ENCODE measurements around the gene MYLK. TPM values are rescaled to one million over a fixed set of nuclear protein-coding genes. Genes with fewer than 3 reads are reported as not detected.

The MYLK gene
- total RNA-seq, 2 donors from 2014 or later: 4.7 to 6.6 TPM

DNA sequence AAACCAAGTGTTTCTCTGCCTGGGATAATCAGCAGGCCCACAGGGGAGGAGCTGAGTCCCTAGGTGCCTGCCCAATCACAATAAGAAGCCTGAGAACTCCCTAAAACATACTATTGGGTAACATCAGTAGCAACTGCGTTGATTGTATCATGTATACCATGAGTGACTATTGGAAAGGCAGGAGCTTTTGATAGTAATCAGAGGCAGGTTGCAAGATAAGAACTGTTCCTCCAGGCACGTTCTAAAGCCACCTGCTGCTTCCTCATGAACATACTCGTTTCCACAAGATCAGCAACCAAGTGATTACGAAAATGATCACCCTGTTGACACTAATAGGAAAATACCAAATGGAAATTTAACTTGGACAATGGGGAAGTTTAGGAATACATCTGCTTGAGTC lies 6.7 kb downstream of the MYLK start:
- WGBS, 2 experiments (ENCODE audit: insufficient coverage in 1 of 2, insufficient read length in 1 of 2): 88 to 89% methylated on average over 1 to 4 of the region's 4 CpGs
- Mint-ChIP-seq H3K9me3 (no peaks in the 10 kb centered on the region), H3K4me1 (peaks cover 6% of the 10 kb centered on the region), H3K27ac (no peak overlapping the region), H3K4me3 (no peak overlapping the region), H3K27me3 (ENCODE audit: insufficient read depth) (peaks cover 3% of the 10 kb centered on the region), H3K36me3 (ENCODE audit: low read depth) (no peaks in the 10 kb centered on the region)
- H3K27ac ChIP-seq (ENCODE audit: low read depth, low read length): no peak overlapping the region
- peaks cover 2% of the 10 kb centered on the region for H3K27me3 ChIP-seq (ENCODE audit: control insufficient read depth, insufficient read depth, low read length, poor library complexity, severe bottlenecking)
- no peaks in the 10 kb centered on the region for H3K36me3 ChIP-seq (ENCODE audit: control insufficient read depth, insufficient read depth, low read length)
- TF ChIP-seq, protein P1, sequence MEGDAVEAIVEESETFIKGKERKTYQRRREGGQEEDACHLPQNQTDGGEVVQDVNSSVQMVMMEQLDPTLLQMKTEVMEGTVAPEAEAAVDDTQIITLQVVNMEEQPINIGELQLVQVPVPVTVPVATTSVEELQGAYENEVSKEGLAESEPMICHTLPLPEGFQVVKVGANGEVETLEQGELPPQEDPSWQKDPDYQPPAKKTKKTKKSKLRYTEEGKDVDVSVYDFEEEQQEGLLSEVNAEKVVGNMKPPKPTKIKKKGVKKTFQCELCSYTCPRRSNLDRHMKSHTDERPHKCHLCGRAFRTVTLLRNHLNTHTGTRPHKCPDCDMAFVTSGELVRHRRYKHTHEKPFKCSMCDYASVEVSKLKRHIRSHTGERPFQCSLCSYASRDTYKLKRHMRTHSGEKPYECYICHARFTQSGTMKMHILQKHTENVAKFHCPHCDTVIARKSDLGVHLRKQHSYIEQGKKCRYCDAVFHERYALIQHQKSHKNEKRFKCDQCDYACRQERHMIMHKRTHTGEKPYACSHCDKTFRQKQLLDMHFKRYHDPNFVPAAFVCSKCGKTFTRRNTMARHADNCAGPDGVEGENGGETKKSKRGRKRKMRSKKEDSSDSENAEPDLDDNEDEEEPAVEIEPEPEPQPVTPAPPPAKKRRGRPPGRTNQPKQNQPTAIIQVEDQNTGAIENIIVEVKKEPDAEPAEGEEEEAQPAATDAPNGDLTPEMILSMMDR (conservative IDR thresholded peaks at IDR 0.05): no peak
- no peaks in the 10 kb centered on the region for H3K4me1 ChIP-seq (ENCODE audit: control insufficient read depth, insufficient read depth, low read length)
- H3K9me3 ChIP-seq (ENCODE audit: control insufficient read depth, low read length): no peaks in the 10 kb centered on the region
- H3K4me3 ChIP-seq (ENCODE audit: low read length): no peak overlapping the region
- H3K9ac ChIP-seq (ENCODE audit: extremely low read depth, low read length, poor library complexity, severe bottlenecking): no peak overlapping the region
- no peak for DNase-seq

GRCh38 chr3:123876858-123877257 lies 7.3 kb downstream of the MYLK start:
- no peaks in the 10 kb centered on the region for H3K9me3 ChIP-seq (ENCODE audit: control insufficient read depth, low read length)
- Mint-ChIP-seq H3K27me3 (ENCODE audit: insufficient read depth) (peaks cover 2% of the 10 kb centered on the region), H3K4me3 (no peak overlapping the region), H3K27ac (no peak overlapping the region), H3K4me1 (peaks cover 6% of the 10 kb centered on the region), H3K9me3 (no peaks in the 10 kb centered on the region), H3K36me3 (ENCODE audit: low read depth) (no peaks in the 10 kb centered on the region)
- H3K36me3 ChIP-seq (ENCODE audit: control insufficient read depth, insufficient read depth, low read length): no peaks in the 10 kb centered on the region
- H3K9ac ChIP-seq (ENCODE audit: extremely low read depth, low read length, poor library complexity, severe bottlenecking): no peak overlapping the region
- no peaks in the 10 kb centered on the region for H3K27me3 ChIP-seq (ENCODE audit: control insufficient read depth, insufficient read depth, low read length, poor library complexity, severe bottlenecking)
- H3K4me1 ChIP-seq (ENCODE audit: control insufficient read depth, insufficient read depth, low read length): no peaks in the 10 kb centered on the region
- H3K4me3 ChIP-seq (ENCODE audit: low read length): no peak overlapping the region
- DNase-seq: peak; percentile 53
- TF ChIP-seq, protein P1 (conservative IDR thresholded peaks at IDR 0.05): peak; percentile 80
- no peak overlapping the region for H3K27ac ChIP-seq (ENCODE audit: low read depth, low read length)

DNA sequence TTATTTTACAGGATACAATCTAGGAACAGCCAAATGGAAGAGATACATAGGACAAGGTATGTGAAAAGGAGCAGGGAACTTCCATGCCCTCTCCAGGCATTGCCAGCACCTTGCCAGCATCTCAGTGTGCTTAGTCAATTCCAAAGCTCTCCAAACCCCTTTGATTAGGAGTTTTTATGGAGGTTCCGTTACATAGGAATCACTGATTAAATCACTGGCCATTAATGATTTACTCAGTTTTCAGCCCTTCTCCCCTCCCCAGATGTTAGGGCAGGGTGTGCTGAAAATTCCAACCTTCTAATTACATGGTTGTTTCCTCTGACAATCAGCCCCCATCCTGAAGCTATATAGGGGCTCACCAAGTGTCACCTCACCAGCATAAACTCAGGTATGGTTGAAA lies 11.5 kb downstream of the MYLK start:
- peaks cover 18% of the 10 kb centered on the region for H3K4me1 Mint-ChIP-seq
- H3K27me3 Mint-ChIP-seq (ENCODE audit: insufficient read depth): no peaks in the 10 kb centered on the region
- Histone ChIP-seq H3K9ac (ENCODE audit: extremely low read depth, low read length, poor library complexity, severe bottlenecking) (no peak overlapping the region), H3K27ac (ENCODE audit: low read depth, low read length) (no peak overlapping the region), H3K36me3 (ENCODE audit: control insufficient read depth, insufficient read depth, low read length) (no peaks in the 10 kb centered on the region), H3K4me1 (ENCODE audit: control insufficient read depth, insufficient read depth, low read length) (no peaks in the 10 kb centered on the region), H3K27me3 (ENCODE audit: control insufficient read depth, insufficient read depth, low read length, poor library complexity, severe bottlenecking) (no peaks in the 10 kb centered on the region), H3K9me3 (ENCODE audit: control insufficient read depth, low read length) (no peaks in the 10 kb centered on the region), H3K4me3 (ENCODE audit: low read length) (no peak overlapping the region)
- no peak overlapping the region for H3K27ac Mint-ChIP-seq
- no peak for DNase-seq
- no peaks in the 10 kb centered on the region for H3K36me3 Mint-ChIP-seq (ENCODE audit: low read depth)
- no peak overlapping the region for H3K4me3 Mint-ChIP-seq
- TF ChIP-seq, protein P1 (conservative IDR thresholded peaks at IDR 0.05): no peak
- 88 to 100% methylated on average over 1 of the region's 1 CpG for WGBS, 2 experiments (ENCODE audit: insufficient coverage in 1 of 2, insufficient read length in 1 of 2)
- H3K9me3 Mint-ChIP-seq: peaks cover 3% of the 10 kb centered on the region

All from endodermal cell (in vitro differentiated cells).